Vagina (tissue), 2 donors: ENCODE results near the gene CDH13.

ENCODE experiments used
- CTCF ChIP-seq, 3 experiments: fragments of 450-650 bp in 2 of 3; fragments of 200-600 bp in 1 of 3; sonication (generic) in 1 of 3; IDR thresholded peaks; one replicate each; pipeline ENCODE4 v1.5.1; 2017 to 2019; ENCODE audit warnings: antibody characterized with exemption in 3 of 3, mild to moderate bottlenecking in 2 of 3, moderate library complexity in 2 of 3
- POLR2A ChIP-seq, 2 donors: fragments of 450-650 bp; IDR thresholded peaks; one replicate each; pipeline ENCODE4 v1.6.1; 2017; ENCODE audit warnings: antibody characterized with exemption in 2 of 2, mild to moderate bottlenecking in 2 of 2, moderate library complexity in 2 of 2
- POLR2AphosphoS5 ChIP-seq, 2 donors: sonication (generic); formaldehyde crosslinking; IDR thresholded peaks; one replicate each; pipeline ENCODE4 v1.9.0; 2017; ENCODE audit warnings: antibody characterized with exemption in 2 of 2, mild to moderate bottlenecking in 2 of 2, low read depth in 1 of 2; ENCODE audit not compliant: insufficient read depth in 1 of 2

GRCh38 chr16:82701442-82701955, 74.7 kb downstream of the CDH13 start:
- no peak for TF ChIP-seq CTCF (IDR thresholded peaks at IDR 0.05)
- no peak for TF ChIP-seq POLR2A (IDR thresholded peaks at IDR 0.05)
- no peak for TF ChIP-seq POLR2AphosphoS5 (IDR thresholded peaks at IDR 0.05; ENCODE audit: insufficient read depth in 1 of 2, low read depth in 1 of 2)
